Sigmoid colon (tissue), 4 donors: ENCODE data around the gene TMEM51.

Experiments used
- EP300 ChIP-seq, 4 donors: sonication (generic); formaldehyde crosslinking; IDR thresholded peaks; one replicate each; pipeline ENCODE4 v1.6.1; 2017; ENCODE audit warnings: antibody characterized with exemption in 4 of 4
- POLR2A ChIP-seq, 2 donors: fragments of 450-650 bp; IDR thresholded peaks; one replicate each; pipeline ENCODE4 v1.6.1; 2016; ENCODE audit warnings: antibody characterized with exemption in 2 of 2, mild to moderate bottlenecking in 2 of 2, moderate library complexity in 2 of 2
- POLR2AphosphoS5 ChIP-seq, 4 donors: sonication (generic); formaldehyde crosslinking; IDR thresholded peaks; one replicate each; pipeline ENCODE4 v1.6.1; 2017; ENCODE audit warnings: antibody characterized with exemption in 4 of 4
- TF ChIP-seq, protein P1 (sequence below), 4 experiments: fragments of 450-650 bp in 3 of 4; fragments of 200-600 bp in 1 of 4; IDR thresholded peaks; one replicate each; pipeline ENCODE4 v1.5.1; 2016 to 2019; ENCODE audit warnings: antibody characterized with exemption in 4 of 4, mild to moderate bottlenecking in 3 of 4, moderate library complexity in 2 of 4

DNA sequence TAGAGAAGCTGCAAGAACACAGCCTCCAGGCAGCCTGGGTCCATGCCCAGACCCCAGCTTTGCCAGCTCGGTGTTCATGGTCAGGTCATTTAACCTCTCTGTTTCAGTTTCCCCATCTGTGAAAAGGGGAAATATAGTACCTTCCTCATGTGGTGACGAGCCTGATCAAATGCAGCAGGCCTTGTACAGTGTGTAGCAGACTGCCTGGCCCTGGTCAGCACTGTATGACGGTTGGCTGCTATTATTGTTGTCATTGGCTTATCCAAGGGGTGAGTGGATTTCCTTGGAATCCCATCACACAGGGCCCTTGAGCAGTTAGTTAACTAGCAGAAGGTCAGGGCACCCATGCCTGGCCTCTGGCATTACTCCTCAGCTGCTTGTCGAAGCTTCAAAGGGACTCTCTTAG lies 6.6 kb upstream of the TMEM51 start:
- no peak for TF ChIP-seq POLR2A (IDR thresholded peaks at IDR 0.05)
- TF ChIP-seq, protein P1, sequence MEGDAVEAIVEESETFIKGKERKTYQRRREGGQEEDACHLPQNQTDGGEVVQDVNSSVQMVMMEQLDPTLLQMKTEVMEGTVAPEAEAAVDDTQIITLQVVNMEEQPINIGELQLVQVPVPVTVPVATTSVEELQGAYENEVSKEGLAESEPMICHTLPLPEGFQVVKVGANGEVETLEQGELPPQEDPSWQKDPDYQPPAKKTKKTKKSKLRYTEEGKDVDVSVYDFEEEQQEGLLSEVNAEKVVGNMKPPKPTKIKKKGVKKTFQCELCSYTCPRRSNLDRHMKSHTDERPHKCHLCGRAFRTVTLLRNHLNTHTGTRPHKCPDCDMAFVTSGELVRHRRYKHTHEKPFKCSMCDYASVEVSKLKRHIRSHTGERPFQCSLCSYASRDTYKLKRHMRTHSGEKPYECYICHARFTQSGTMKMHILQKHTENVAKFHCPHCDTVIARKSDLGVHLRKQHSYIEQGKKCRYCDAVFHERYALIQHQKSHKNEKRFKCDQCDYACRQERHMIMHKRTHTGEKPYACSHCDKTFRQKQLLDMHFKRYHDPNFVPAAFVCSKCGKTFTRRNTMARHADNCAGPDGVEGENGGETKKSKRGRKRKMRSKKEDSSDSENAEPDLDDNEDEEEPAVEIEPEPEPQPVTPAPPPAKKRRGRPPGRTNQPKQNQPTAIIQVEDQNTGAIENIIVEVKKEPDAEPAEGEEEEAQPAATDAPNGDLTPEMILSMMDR (IDR thresholded peaks at IDR 0.05): no peak
- TF ChIP-seq POLR2AphosphoS5 (IDR thresholded peaks at IDR 0.05): no peak
- TF ChIP-seq EP300 (IDR thresholded peaks at IDR 0.05): no peak
